GM18498 (cell line): ENCODE measurements around the gene PLS1.
"Not testable (repeated sequence)": the region's sequence is repeated elsewhere in the genome, so short reads cannot be mapped to it uniquely, and the experiment has no call there.

Experiments used
- ATAC-seq: cut with Tn5 transposase; IDR thresholded peaks from one replicate; pipeline ENCODE4 v1.9.1; 2021; ENCODE audit warnings: mild to moderate bottlenecking, moderate library complexity; ENCODE audit not compliant: unreplicated experiment

PLS1 gene, protein sequence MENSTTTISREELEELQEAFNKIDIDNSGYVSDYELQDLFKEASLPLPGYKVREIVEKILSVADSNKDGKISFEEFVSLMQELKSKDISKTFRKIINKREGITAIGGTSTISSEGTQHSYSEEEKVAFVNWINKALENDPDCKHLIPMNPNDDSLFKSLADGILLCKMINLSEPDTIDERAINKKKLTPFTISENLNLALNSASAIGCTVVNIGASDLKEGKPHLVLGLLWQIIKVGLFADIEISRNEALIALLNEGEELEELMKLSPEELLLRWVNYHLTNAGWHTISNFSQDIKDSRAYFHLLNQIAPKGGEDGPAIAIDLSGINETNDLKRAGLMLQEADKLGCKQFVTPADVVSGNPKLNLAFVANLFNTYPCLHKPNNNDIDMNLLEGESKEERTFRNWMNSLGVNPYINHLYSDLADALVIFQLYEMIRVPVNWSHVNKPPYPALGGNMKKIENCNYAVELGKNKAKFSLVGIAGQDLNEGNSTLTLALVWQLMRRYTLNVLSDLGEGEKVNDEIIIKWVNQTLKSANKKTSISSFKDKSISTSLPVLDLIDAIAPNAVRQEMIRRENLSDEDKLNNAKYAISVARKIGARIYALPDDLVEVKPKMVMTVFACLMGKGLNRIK

DNA sequence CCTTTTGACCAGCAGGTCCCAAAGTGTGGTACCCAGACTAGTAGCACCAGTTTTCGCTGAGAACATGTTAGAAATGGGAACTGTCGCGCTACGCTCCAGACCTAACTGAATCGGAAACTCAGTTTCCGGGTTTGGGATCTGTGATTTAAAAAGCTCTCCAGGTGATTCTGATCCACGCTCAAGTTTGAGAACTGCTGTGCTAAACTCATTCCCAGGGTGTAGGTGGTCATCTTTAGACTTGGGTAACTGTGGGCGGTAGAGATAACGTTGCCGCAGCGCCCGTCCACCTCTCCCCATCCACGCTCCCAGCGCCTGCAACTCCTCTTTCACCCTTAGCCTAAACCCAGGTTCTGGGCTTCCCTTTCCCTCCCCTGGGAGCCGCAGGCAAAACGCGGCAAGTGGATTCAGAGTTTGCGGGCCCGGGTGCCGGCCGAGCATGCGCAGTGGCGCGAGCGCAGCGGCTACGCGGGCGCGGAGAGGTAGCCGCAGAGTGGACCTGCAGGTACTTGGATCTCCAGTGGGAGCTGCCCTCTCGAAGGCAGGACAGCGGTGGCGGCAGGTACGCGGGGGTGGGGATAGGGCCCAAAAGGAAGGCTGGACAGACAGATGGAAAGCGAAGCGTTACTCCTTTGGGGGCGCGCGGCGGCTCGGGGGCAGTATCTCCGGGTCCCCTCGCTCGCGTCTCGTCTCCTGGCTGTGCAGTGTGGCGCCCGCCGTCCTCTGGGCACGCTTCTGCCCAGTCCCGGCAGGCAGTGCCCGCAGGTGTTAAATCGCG, at the start of gene PLS1:
Gene PLS1 (plus strand): TSS at position 443 of the 775 bp plus-strand sequence. CDS start 67,845 bp downstream, outside the sequence.
- ATAC-seq = peak; percentile 89

DNA sequence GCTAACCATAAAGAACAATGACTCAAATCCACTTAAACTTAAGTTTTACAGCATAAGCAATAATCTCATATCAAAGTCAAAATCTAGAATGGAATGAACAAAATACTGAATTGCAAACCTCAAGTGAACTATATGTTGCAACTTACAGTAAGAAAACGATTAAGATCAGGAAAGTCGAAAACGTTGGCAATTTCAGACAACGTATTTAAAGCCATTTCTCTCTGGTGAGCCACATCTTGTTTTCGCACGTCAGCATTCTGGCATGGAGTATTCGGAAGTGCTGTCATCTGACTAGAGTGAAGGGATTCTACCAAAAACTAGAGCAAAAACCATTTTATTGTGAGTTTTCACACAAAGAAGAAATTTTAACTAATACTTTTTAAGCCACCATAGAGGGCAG, 46.2 kb upstream of the PLS1 start:
- no peak for ATAC-seq

DNA sequence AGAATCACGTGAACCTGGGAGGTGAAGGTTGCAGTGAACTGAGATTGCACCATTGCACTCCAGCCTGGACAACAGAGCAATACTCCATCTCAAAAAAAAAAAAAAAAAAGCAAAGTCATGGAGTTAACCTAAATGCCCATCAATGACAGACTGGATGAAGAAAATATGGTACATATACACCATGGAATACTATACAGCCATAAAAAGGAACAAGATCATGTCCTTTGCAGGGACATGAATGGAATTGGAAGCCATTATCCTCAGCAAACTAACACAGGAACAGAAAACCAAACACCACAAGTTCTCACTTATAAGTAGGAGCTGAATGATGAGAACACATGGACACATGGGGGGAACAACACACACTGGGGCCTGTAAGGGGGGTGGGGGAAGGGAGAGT, 43.6 kb upstream of the PLS1 start:
- not testable (repeated sequence) for ATAC-seq

DNA sequence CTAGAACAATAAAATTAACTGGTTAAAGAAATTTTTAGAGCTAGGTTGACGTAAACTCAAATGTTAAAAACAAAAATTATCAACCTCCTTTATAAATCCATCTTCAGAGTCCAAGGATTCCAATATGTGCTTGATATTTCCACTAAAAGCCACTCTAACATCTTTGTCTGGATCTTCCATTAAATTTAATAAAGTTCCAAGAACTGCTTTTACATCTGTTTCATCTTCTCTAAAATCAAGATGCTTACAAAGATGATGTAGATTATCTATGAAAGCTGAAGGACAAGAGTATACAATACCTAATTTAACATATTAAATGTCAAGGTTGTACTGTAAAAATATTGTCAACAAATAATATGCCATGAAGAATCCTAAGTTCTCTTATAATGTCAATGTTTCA, 42.5 kb upstream of the PLS1 start:
- no peak for ATAC-seq

DNA sequence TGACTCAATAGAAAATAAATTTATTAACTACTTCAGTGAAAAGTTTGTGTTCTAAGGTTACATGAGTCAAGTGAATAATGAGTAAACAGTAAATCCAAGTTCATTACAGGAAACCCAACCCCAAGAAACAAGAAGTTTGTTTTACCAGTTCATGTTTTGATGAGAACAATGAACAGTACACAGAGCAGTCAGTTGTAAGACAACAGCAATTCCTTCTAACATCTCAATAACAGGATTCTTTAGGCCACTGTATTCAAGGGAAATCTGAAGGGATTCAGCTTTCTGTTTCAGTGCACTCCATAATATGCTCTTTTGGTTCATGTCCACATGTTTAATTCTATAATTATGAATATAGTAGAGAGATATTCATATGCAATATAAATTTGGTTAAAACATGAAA, 36.1 kb upstream of the PLS1 start:
- ATAC-seq = no peak

DNA sequence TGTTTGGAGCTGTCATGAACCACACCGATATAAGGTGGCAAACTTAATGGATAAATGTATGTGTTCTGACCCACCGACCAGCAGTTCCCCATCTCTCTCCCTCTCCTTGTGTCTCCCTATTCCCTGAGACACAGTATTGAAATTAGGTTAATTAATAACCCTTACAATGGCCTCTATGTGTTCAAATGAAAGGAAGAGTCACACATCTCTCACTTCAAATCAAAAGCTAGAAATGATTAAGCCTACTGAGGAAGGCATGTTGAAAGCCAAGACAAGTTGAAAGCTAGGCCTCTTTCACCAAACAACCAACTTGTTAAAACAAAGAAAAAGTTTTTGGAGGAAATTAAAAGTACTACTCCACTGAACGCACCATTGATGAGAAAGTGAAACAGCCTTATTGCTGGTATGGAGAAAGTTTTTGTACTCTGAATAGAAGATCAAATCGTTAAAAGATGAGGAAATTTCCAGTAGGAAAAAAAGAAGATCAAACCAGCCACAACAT, 32.6 kb upstream of the PLS1 start:
- no peak for ATAC-seq

DNA sequence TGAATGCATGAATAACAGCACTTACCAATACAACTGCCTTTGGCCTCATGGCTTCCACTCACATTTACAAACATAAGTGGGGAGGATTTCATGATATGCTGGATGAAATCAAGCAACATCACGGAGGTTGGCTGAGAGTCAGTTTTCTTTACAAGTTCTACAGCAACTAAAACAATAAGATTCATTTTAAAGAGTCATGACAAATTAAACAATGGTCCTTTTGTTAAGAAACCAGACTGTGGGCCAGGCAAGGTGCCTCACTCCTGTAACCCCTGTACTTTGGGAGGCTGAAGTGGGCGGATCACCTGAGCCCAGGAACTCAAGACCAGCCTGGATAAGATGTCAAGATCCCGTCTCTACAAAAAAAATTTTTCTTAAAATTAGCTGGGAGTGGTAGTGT, 30.1 kb upstream of the PLS1 start:
- no peak for ATAC-seq

DNA sequence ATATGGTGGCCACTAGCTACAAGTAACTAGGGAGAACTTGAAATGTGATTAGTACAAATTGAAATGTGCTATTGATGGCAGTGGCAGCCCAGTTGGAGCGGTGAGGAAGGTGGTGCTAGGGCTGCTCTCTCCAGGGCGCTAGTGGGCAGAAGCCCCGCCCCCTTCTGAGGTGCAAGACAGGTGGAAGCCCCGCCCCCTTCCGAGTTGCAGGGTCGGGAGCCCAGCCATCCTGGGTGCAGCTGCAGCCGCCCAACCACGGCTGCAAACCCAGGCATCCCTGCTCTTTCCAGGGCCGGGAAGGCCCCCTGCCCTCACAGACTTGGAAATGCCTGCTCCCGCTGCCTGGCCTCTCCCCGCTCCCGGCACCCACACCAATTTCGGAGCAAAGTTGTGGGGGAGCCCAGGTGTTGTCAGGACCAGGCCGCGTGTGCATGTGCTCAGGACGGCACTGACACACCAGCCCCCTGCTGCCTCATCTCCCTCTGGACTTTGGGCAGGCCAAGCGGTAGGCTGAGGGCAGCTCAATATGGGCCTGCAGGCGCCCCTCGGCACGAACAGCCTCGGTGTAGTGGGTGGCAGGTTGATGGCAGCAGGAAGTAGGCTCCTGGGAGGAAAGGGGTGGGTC, 27.7 kb upstream of the PLS1 start:
- ATAC-seq = no peak

DNA sequence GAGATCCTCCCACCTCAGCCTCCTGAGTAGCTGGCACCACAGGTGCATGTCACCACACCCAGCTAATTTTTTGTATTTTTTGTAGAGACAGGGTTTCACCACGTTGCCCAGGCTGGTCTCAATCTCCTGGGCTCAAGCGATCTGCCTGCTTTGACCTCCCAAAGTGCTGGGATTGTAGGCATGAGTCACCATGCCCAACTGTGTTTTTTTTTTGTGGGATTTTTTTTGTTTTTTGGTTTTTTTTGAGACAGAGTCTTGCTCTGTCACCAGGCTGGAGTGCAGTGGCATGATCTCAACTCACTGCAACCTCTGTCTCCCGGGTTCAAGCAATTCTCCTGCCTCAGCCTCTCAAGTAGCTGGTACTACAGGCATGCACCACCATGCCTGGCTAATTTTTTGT, 26.8 kb upstream of the PLS1 start:
- not testable (repeated sequence) for ATAC-seq

DNA sequence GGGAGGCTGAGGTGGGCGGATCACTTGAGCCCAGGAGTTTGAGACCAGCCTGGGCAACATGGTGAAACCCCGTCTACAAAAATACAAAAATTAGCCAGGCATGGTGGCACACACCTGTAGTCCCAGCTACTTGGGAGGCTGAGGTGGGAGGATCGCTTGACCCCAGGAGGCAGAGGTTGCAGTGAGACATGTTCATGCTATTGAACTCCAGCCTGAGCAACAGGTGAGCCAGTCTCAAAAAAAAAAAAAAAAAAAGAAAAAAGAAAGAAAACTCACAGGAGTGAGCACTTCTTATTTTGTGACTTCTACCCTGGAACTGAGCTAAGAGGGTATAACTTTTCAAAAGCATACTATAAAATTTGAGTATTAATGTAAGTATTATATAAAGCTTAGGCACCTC, 22.0 kb upstream of the PLS1 start:
- not testable (repeated sequence) for ATAC-seq

DNA sequence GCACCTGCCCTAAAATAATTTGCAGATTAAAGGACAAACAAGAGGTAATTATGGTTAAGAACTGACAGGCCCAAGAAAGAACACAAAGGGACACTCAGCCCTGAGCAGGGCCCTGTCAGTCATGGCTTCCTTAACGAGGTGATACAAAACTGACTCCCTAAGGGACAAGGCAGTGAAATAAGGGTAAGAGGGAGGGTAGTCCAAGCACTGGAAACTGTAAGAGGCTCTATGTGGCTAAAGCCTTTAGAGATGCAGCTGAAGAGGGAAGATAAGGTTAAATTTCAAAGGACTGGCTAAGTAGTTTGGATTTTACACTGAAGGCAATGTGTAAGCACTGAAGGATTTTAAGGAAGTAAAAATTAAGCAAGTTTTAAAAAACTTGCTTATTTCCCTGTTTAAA, 21.5 kb upstream of the PLS1 start:
- no peak for ATAC-seq

DNA sequence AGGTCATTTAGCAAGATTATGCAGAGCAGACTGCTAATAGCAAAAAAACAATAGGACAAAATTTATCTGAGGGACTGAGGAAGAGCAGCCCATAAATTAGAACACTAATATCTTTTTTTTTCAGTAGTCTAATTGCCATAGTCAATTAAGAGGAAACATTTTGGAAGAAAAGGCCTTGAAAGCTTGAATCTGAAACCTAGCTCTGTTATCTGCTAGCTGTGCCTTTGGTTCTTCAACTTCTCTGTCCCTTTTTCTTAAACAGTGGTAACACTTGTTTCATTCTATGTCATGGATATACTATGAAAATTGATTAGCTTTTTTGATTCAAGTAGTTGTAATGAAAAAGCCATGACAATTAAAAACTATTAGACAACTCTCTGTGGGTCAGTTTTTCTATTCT, 19.4 kb upstream of the PLS1 start:
- no peak for ATAC-seq

DNA sequence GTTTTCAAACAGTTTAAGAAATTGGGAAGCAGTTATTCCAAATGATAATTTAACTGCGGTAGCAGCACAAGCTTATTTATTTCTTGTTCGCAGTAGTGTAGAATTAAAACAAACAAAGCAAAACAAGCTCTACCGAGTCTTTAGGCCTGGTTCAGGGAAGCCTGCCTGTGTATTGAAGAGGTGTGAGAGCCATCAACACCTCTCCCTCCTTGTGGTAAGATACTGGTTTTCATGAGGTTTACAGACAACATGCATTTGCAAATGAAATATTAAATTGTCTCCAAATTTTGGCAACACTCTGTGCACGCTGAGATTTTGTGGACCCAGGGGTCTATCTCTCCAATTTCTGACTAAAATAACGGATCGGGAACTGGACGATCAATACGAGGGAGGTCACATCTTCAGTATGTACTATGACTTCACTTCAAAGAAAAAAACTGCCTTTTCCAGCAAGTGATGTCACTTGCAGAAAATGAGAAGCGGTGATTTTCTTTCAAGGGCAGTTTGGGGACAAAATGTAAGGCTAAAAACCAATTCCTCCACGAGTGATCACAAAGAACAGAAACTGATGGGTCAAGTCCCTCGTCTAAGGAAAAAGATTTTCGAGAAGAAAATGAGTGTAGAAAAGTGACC, 18.4 kb upstream of the PLS1 start:
- no peak for ATAC-seq

DNA sequence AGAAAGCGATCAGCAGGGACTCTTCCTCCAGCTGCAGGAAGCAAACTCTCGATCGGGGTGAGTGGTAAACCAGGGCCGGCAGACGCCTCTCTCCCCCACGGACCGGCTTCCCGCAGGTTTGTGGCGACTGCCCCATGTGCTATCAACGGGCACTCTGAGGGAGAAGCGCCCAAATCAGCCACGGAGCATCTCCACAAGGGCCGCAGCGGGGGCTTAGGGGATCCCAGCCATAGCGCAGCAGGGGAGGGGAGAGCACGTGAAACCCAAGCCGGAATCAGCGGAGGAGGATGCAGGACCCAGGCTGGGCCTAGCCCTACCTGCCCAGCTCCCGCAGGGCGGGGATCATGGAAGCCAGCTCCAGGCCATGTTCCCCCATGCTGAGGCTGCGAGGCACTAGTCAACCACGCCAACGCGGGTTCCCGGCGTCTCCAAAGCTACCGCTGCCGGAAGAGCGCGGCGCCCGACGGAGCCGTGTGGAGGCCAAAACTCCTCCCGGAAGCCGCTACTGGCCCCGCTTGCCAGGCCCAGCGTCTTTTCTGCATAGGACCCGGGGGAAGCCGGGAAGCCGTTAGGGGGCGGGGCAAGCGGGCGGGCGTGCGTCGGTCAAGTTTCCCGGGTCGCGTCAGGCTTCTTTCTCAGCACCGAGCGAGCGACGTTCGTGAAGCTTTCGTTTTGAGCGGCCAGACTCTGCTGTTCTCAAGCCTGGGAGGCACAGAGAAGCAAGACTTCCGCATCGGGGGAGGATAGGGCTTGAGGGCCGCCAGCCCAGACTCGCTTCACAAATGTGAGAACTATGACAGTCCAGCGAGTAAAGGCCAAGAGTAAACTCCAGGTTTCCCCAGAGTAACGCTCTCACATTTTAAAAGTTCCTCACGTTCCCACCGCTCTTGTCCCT, 17.6 kb upstream of the PLS1 start, which contains the start of gene ATR:
Gene ATR (minus strand): TSS at position 405 of the 895 bp plus-strand sequence. CDS start 29 bp downstream, at position 376.
- ATAC-seq = peak; percentile 96

DNA sequence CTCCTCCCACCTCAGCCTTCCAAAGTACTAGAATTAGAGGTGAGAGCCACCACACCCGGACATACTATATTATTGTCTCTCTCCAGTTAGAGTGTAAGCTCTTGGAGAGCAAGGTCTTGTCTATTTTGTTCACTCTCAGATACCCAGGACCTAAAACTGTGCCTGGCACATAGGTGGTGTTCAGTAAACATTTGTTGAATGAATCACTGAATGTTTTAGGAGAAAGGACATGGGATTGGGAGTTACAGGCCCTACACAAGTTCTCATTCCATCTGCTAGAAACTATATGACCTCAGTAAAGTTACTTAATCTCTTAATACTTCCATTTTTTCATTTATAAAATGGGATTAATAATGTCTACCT, 16.2 kb upstream of the PLS1 start:
- ATAC-seq = no peak

DNA sequence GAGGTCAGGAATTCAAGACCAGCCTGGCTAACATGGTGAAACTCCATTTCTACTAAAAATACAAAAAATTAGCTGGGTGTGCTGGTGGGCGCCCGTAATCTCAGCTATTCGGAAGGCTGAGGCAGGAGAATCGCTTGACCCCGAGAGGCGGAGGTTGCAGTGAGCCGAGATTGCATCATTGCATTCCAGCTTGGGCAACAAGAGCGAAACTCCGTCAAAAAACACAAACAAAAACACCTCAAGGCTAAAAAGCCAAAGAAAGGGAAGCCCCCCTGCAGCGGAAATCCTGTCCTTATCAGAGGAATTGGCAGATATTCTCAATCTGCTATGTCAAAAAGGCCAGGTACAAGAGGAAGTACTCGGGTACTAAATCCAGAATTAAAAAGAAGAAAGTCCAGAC, 15.1 kb upstream of the PLS1 start:
- ATAC-seq = not testable (repeated sequence)

DNA sequence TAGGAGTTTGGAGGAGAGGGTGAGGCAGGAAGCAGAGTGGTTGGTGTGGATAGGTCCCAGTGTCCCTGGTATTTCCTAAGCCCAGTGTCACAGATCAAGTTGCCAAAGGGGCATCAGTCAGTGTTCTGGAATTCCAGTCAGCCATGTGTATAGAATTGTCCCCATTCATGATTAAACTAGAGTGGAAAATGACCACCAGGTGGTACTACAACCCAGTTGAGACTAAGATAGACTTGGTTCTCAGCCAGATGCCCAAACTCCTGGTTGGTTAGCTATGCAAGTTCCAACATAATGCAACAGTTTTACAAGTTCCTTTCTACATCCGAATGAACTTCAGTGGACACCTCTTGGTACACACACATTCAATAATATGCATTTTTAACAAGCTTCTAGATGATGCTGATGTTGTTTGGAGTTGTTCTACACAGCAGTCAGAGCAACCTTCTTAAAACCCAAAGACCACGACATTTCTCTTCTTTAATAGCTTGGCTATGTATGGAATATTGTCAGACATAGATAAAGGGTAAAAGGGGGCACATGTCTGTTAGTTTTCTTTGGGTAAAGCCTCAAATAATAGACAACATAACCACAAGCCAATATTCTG, 9.3 kb upstream of the PLS1 start:
- ATAC-seq = peak; percentile 65

DNA sequence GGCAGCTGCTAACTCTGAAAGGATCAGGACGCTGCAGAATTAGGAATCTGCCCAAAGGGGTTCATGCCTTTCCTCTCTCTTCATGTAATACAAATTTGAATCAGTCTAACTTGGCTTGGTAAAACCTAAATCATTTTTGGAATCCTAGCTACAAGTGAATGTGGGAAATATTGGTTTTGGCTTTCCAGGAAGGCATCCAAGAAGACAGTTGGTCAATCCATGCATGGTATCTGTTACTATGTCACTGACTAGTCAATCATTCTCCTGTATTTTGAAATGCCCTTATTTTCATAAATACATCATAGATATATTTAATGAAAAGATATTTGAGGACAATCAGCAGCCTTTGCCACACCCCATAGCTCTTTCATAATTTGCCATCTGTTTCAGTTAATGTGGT, 7.5 kb upstream of the PLS1 start:
- ATAC-seq = no peak

DNA sequence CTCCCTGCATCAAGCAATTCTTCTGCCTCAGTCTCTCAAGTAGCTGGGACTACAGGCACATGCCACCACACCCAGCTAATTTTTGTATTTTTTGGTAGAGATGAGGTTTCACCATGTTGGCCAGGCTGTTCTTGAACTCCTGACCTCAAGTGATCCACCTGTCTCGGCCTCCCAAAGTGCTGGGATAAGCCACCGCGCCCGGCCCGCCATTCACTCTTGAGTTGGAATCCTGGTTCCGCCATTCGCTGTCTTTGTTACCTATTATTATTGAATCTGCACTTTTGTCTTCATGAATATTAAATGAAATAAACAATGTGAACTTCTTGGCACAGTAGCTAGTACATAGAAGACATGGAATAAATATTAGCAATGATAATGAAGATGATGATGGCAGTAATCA, 3.9 kb upstream of the PLS1 start:
- not testable (repeated sequence) for ATAC-seq
